IPS DF 6.9 (cell line): ENCODE measurements around the gene ITGB2.
"Not testable (repeated sequence)": the region's sequence is repeated elsewhere in the genome, so short reads cannot be mapped to it uniquely, and the experiment has no call there.

Source experiments
- DNase-seq: peaks from one replicate; pipeline ENCODE4 v3.0.0-alpha.2; 2013; ENCODE audit warnings: low read depth, low spot score
- H3K27ac ChIP-seq: one replicate; pipeline ENCODE4 v1.5.1; 2013; ENCODE audit warnings: low read length, control low read depth
- H3K27me3 ChIP-seq: 2 replicates; pipeline ENCODE4 v1.6.1; 2013; ENCODE audit warnings: mild to moderate bottlenecking, low read length; ENCODE audit not compliant: control insufficient read depth, insufficient read depth
- H3K36me3 ChIP-seq: 2 replicates; pipeline ENCODE4 v1.6.1; 2013; ENCODE audit warnings: low read length; ENCODE audit not compliant: control insufficient read depth, insufficient read depth
- H3K4me1 ChIP-seq: 2 replicates; pipeline ENCODE4 v1.6.1; 2013; ENCODE audit warnings: low read length; ENCODE audit not compliant: control insufficient read depth, insufficient read depth
- H3K4me3 ChIP-seq: 2 replicates; pipeline ENCODE4 v1.5.1; 2013; ENCODE audit warnings: mild to moderate bottlenecking, low read length
- H3K9me3 ChIP-seq: 2 replicates; pipeline ENCODE4 v1.6.1; 2013; ENCODE audit warnings: low read length, inconsistent platforms; ENCODE audit not compliant: control insufficient read depth, insufficient read depth
- WGBS: extraction: QIAGEN DNeasy Blood & Tissue Kit; methylation state at CpG from one replicate; pipeline ENCODE4 v1.1.7; 2013; ENCODE audit warnings: mixed read lengths, missing lambda C conversion rate; ENCODE audit not compliant: insufficient read length, insufficient coverage; 5-methylcytosine and 5-hydroxymethylcytosine counted together

The ITGB2 gene

DNA sequence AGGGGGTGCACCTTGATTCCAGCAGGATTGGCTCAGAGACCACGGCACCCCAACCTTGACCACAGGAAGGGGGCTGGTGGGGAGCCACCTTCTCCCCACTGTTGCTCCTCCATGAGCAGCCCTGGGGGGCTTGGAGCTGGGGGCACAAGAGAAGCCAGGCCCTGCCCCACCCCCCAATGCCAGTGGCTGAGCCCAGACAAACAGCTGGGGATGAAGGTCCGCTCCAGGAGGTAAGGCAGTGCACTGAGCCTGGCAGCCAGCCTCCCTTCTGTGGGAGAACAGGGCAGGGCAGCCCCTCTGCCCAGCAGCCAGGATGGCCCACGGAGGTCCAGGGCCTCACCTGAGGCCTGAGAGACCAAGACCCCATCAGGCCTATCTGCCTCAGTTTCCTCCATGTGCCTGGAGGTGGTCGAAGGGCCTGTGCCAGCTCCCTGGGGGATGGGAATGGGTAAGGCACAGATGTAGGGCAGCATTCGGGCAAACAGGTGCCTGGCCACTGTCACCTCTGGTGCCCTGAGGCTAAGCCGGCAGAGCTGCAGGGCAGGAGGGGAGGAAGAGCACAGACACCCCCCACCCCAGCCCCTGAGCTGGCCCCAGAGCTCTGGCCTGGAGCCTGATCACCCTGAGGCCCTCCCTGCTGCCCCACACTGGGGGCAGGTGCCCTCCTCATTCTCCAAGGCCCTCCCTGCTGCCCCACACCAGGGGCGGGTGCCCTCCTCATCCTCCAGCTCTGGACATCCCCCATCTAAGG, 7.1 kb downstream of the ITGB2 start:
- Histone ChIP-seq H3K27me3 (no peaks in the 10 kb centered on the region), H3K4me3 (no peak overlapping the region), H3K36me3 (no peaks in the 10 kb centered on the region), H3K27ac (no peak overlapping the region), H3K4me1 (no peaks in the 10 kb centered on the region), H3K9me3 (no peaks in the 10 kb centered on the region)
- DNase-seq = no peak
- WGBS = no CpG with 5 or more reads among the region's 7 CpGs

DNA sequence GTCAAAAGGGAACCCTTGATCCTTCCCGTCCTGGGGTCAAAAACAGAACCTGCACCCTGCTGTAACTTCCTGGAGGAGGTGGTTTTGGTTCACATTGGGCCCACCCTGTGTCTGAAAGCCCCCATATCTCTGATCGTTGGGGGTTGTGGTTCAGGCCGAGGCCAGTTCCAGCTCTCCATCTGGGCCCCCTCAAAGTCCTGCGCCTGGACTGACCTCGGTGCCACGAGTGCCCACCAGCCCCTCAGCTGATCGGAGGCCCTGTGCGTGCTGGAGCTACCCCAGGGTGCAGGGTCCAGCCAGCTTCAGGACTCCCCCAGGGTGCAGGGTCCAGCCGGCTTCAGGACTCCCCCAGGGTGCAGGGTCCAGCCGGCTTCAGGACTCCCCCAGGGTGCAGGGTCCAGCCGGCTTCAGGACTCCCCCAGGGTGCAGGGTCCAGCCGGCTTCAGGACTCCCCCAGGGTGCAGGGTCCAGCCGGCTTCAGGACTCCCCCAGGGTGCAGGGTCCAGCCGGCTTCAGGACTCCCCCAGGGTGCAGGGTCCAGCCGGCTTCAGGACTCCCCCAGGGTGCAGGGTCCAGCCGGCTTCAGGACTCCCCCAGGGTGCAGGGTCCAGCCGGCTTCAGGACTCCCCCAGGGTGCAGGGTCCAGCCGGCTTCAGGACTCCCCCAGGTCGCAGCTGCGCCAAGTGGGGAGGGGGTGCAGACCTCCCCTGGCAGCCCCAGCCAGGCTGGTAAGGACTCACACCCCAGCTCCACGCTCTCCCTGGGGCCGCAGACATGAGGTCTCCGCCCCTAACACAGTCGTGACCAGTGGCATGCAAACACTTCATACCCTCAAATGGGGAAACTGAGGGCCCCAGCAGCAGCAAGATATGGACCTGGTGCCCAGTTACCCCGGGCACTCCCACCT, 7.9 kb downstream of the ITGB2 start:
- not testable (repeated sequence) for DNase-seq, H3K27ac ChIP-seq, H3K4me1 ChIP-seq, H3K27me3 ChIP-seq, H3K4me3 ChIP-seq, H3K9me3 ChIP-seq, H3K36me3 ChIP-seq
- WGBS = no CpG with 5 or more reads among the region's 25 CpGs

DNA sequence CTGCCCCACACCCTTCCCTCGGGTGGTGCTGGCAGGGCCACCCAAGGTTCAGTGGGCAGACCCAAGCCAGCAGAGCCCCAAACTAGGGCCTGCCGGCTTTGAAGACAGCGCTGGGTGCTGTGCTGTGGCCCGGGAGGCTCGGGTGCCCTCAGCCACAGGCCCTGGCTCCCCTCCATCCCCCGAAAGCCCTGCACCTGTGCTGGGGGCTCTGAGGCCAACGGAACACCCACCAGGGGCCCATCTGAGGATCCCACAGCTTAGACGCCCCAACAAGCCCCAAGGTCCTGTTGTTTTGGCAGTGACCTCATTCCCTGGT, 8.6 kb downstream of the ITGB2 start:
- H3K4me3 ChIP-seq = no peak overlapping the region
- WGBS = no CpG with 5 or more reads among the region's 8 CpGs
- H3K4me1 ChIP-seq = no peaks in the 10 kb centered on the region; the same call in 1 of the 2 replicates
- no peak overlapping the region for H3K27ac ChIP-seq
- no peak for DNase-seq
- no peaks in the 10 kb centered on the region for H3K9me3 ChIP-seq
- H3K36me3 ChIP-seq = no peaks in the 10 kb centered on the region
- H3K27me3 ChIP-seq = no peaks in the 10 kb centered on the region

DNA sequence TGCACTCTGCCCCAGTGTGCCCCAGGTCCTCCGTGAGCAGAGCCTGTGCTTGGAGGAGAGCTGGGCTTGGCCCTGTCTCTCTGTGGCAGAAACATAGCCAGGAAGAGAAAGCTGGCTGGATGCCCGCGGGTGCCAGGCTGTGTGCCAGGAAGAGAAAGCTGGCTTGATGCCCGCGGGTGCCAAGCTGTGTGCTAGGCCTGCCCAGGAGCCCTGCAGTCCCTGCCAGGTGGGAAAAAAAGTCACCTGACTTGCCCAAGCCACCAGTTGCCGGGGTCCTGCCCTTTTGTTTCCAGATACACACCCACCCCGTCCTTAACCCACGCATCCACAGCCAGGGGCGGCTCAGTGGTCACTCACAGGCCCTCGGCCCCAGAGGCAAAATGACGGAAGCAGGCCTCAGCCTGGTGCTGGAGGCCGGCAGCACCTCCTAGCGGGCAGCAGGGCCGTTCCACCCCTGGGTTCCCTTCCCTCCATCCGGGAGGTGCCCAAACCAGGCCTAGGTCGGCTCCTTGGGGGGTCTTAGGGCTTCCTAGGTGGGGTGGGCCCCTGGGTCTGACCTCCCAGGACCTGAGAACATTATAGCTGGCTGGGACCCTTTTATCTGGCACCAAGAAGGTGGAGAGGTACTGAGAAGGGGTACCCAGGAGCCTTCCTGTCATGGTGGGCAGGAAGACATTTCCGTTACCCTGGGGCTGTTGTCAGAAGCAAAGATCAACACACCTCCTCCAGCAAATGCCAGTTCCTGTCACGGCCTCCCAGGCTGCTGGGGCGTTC, 9.1 kb downstream of the ITGB2 start:
- no peaks in the 10 kb centered on the region for H3K27me3 ChIP-seq
- H3K4me3 ChIP-seq = no peak overlapping the region
- no peak overlapping the region for H3K27ac ChIP-seq
- H3K9me3 ChIP-seq = no peaks in the 10 kb centered on the region
- no peaks in the 10 kb centered on the region; the same call in 1 of the 2 replicates for H3K4me1 ChIP-seq
- no peaks in the 10 kb centered on the region for H3K36me3 ChIP-seq
- DNase-seq = no peak
- WGBS = no CpG with 5 or more reads among the region's 19 CpGs

DNA sequence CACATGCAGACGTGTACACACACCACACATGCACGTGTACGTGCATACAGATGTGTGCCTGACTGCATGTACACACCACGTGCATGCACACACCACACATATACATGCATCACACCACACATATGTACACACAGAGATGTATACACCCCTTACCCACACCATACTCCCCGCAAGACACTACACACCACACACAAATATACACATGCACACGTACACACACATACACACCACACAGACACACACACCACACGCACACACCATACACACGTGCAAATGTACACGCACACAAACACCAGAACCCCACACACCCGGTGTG, 9.7 kb downstream of the ITGB2 start:
- H3K27me3 ChIP-seq = no peaks in the 10 kb centered on the region
- H3K4me3 ChIP-seq = no peak overlapping the region
- H3K9me3 ChIP-seq = no peaks in the 10 kb centered on the region
- no peak for DNase-seq
- no peaks in the 10 kb centered on the region for H3K36me3 ChIP-seq
- H3K4me1 ChIP-seq = no peaks in the 10 kb centered on the region; the same call in 1 of the 2 replicates
- no peak overlapping the region for H3K27ac ChIP-seq
- WGBS = no CpG with 5 or more reads among the region's 10 CpGs

DNA sequence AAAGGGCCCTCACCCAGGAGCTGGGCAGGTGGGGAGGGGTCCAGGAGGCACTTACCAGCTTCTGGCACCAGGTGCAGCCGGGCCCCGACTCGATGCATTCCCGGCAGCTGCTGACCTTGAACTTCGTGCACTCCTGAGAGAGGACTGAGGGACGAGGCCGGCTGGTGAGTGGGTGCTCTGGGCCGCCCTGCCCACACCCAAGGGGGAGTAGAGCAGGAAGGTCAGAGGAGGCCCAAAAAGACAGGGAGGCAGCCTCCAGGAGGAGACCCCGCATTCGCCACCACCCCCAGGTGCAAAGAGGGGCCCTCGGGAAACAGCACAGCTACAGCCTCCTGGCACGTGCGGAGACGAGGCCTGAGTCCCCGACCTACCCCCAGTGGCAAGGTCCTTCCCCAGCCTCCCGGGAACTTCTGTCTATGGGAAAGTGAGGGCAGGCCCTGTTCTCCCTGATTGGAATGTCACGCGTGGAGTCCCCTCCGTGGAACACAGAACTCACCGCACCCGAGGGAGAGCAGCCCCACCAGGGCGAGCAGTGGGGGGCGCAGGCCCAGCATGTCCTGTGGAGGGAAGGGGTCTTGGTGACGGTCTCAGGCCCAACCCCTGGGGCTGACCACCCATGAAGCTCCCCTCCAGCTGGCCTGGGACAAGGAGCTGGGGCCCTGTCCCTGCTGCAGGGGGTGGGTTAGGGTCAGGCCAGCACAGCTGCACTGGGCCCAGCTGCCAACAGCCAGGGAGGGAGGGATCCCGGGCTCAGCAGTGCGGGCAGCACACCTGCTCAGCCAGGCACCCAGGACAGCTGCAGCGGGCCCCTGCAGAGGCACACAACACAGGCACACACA, 10.3 kb downstream of the ITGB2 start:
- DNase-seq = no peak
- no peaks in the 10 kb centered on the region for H3K36me3 ChIP-seq
- H3K4me1 ChIP-seq = no peaks in the 10 kb centered on the region; the same call in 1 of the 2 replicates
- no peaks in the 10 kb centered on the region for H3K9me3 ChIP-seq
- no CpG with 5 or more reads among the region's 27 CpGs for WGBS
- H3K27me3 ChIP-seq = no peaks in the 10 kb centered on the region
- no peak overlapping the region for H3K4me3 ChIP-seq
- H3K27ac ChIP-seq = no peak overlapping the region

DNA sequence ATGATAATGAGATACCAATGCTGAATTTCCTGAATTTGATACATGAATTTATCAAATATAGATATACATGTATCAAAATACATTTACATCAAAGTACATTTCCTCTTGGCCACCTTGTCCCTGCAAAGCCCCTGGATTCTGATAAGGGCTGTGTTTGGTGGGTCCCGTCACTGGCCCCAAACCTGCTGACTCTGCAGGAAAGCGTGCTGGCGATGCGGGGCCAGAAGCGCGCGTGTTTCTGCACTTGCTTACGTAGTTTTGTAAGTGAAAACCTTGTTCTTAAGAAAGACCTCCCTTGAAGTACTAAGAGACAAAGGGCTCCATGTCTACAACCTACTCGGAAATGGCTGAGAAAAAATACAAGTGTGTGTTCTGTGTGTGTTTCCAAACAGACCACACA, 11.0 kb downstream of the ITGB2 start:
- Histone ChIP-seq H3K4me1 (no peaks in the 10 kb centered on the region; the same call in 1 of the 2 replicates), H3K9me3 (no peaks in the 10 kb centered on the region), H3K27me3 (no peaks in the 10 kb centered on the region), H3K27ac (no peak overlapping the region), H3K36me3 (no peaks in the 10 kb centered on the region; the same call in 1 of the 2 replicates), H3K4me3 (no peak overlapping the region)
- WGBS = no CpG with 5 or more reads among the region's 9 CpGs
- DNase-seq = no peak

DNA sequence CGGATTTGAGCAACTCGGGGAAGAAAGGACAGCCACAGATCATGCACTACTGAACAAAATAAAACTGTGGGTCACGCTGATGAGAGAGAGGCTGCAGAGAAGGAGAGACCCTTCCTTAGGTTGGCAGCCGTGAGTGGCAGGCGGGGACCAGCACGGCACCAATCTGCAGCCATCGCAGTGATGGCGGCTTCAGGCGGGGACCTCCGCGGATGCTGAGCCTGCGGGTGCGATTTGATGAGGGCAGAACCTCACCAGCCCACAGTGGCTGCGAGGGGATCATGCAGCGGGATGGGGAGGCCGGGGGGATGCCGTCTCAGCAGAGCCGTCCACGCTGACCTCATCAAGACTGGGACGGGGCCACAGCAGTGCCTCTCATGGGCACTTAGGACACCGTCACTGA, 11.8 kb downstream of the ITGB2 start:
- Histone ChIP-seq H3K4me3 (no peak overlapping the region), H3K36me3 (peaks cover 4% of the 10 kb centered on the region; the same call in 1 of the 2 replicates)
- WGBS = no CpG with 5 or more reads among the region's 21 CpGs

DNA sequence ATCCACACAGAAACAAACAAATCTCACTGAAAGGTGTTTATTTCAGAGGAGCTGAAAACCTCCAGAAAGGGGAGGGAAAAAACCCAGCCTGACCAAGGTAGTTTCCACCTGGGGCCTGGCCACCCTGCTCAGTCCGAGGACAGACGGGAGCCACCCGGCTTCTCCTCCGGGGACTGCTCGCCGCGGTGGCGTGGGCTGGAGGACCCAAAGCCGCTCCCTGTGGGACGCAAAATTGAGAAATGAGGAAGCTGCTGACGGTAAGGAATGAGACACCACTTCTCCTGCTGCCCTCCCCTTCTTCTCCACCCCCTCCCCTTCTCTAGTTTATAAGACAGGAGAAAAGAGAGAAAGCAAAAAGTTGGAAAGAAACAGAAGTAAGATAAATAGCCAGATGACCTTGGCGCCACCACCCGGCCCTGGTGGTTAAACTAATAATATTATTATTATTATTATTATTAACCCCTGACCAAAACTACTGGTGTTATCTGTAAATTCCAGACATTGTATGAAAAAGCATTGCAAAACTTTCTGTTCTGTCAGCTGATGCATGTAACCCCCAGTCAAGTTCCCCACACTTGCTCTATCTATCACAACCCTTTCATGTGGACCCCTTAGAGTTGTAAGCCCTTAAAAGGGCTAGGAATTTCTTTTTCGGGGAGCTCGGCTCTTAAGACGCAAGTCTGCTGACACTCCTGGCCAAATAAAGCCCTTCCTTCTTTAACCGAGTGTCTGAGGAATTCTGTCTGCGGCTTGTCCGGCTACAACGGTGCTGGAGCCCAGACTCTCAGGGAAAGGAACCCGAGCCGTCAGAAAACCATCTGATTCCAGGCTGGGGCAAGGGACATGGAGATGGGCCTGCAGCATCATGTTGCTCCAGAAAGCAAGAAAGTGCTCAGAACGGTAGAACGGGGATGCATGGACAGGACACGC, 12.5 kb downstream of the ITGB2 start:
- Histone ChIP-seq H3K4me1 (no peaks in the 10 kb centered on the region; the same call in 1 of the 2 replicates), H3K27ac (no peak overlapping the region), H3K9me3 (no peaks in the 10 kb centered on the region), H3K27me3 (no peaks in the 10 kb centered on the region), H3K4me3 (no peak overlapping the region), H3K36me3 (peaks cover 4% of the 10 kb centered on the region; the same call in 1 of the 2 replicates)
- no CpG with 5 or more reads among the region's 25 CpGs for WGBS
- DNase-seq = no peak

More for the DNA sequence above, 11.8 kb downstream of the ITGB2 start:
- Histone ChIP-seq H3K9me3 (no peaks in the 10 kb centered on the region), H3K4me1 (no peaks in the 10 kb centered on the region; the same call in 1 of the 2 replicates), H3K27ac (no peak overlapping the region), H3K27me3 (no peaks in the 10 kb centered on the region)
- no peak for DNase-seq
